Amniotic stem cell (primary cell): ENCODE measurements around the gene FZD2.
"Not testable (repeated sequence)": the region's sequence is repeated elsewhere in the genome, so short reads cannot be mapped to it uniquely, and the experiment has no call there.

Experiments used
- DNase-seq: peaks from one replicate; lab custom pipeline; 2025; lab: John Stamatoyannopoulos, UW

FZD2 gene

GRCh38 chr17:44546671-44547606 lies 10.3 kb upstream of the FZD2 start:
- DNase-seq: no peak

DNA sequence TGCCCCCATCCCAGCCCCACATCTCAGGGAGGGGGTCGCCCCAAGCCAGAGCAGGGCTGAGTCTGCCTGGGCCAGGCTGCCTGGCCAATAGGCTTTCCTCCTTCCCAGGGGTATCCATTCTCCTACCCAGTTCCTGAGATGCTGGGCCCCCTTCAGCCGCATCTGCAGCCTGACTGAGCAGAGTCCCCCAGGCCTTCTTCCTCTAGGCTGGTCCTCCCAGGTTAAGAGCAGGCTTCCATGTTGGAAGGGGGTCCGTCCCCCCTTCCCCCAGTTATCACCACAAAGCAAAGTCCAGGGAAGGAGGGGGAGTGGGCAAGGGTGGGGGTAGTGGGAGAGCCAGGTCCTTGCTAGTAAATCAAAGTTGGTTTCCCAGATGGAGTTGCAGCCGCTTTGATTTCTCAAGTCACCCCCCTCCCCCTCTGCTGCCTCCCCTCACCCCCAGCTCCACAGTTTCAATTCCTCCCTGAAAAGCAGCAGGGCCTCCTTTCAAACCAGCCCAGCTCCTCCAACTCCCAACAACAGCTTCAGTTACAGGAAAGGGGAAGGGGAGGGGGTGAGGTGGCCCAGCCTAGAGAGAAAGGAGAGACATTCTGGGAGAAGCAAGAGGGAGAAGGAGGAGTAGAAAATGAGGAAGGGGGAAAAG lies 9.5 kb upstream of the FZD2 start:
- DNase-seq: no peak

- DNase-seq: no peak
These were observed 8.7 kb upstream of the FZD2 start for GRCh38 chr17:44548376-44549230.

GRCh38 chr17:44549686-44550085 lies 7.6 kb upstream of the FZD2 start:
- no peak for DNase-seq

GRCh38 chr17:44552361-44552760 lies 4.9 kb upstream of the FZD2 start:
- no peak for DNase-seq

GRCh38 chr17:44555099-44555498 lies 2.2 kb upstream of the FZD2 start:
- DNase-seq: no peak

DNA sequence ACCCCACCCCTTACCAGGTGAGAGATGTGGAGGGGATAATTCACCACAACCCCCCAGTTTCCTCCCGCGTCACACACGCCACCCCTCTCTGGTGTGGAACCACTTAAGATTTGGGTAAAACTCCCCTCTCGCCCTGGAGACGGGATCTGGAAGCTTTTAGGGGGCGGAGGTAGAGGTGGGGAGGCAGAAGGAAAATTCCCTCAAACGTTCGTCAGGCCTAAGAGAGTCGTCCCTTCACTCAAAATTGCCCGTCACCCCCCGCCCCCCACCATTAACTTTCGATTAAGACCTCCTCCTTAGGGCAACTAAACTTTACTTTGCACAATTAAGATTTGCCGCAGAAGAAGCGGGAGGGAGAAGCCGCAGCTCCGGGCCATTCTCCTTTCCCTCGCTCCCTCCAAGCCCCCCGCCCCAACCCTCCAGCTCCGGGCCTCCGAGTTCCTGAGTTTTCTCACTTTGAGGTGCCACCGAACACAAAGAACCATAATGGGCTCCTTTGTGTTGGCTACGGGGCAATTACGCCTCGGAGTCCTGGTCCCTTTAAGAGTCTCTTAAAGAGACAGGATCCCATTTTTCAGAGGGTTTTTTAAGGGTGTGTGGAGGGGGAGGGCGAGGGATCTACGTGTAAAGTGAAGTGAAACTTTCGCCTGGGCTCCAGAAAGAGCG lies 985 bp upstream of the FZD2 start:
- DNase-seq: no peak

DNA sequence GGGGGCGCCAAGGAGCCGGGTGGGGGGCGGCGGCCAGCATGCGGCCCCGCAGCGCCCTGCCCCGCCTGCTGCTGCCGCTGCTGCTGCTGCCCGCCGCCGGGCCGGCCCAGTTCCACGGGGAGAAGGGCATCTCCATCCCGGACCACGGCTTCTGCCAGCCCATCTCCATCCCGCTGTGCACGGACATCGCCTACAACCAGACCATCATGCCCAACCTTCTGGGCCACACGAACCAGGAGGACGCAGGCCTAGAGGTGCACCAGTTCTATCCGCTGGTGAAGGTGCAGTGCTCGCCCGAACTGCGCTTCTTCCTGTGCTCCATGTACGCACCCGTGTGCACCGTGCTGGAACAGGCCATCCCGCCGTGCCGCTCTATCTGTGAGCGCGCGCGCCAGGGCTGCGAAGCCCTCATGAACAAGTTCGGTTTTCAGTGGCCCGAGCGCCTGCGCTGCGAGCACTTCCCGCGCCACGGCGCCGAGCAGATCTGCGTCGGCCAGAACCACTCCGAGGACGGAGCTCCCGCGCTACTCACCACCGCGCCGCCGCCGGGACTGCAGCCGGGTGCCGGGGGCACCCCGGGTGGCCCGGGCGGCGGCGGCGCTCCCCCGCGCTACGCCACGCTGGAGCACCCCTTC lies 484 bp downstream of the FZD2 start:
- no peak for DNase-seq

DNA sequence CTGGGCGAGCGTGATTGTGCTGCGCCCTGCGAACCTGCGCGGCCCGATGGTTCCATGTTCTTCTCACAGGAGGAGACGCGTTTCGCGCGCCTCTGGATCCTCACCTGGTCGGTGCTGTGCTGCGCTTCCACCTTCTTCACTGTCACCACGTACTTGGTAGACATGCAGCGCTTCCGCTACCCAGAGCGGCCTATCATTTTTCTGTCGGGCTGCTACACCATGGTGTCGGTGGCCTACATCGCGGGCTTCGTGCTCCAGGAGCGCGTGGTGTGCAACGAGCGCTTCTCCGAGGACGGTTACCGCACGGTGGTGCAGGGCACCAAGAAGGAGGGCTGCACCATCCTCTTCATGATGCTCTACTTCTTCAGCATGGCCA lies 1.0 kb downstream of the FZD2 start:
- DNase-seq: no peak

DNA sequence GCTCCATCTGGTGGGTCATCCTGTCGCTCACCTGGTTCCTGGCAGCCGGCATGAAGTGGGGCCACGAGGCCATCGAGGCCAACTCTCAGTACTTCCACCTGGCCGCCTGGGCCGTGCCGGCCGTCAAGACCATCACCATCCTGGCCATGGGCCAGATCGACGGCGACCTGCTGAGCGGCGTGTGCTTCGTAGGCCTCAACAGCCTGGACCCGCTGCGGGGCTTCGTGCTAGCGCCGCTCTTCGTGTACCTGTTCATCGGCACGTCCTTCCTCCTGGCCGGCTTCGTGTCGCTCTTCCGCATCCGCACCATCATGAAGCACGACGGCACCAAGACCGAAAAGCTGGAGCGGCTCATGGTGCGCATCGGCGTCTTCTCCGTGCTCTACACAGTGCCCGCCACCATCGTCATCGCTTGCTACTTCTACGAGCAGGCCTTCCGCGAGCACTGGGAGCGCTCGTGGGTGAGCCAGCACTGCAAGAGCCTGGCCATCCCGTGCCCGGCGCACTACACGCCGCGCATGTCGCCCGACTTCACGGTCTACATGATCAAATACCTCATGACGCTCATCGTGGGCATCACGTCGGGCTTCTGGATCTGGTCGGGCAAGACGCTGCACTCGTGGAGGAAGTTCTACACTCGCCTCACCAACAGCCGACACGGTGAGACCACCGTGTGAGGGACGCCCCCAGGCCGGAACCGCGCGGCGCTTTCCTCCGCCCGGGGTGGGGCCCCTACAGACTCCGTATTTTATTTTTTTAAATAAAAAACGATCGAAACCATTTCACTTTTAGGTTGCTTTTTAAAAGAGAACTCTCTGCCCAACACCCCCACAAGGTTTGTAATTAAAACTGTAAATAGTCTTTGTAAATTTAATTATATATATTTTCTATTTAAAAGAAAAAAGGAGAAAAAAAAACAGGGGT lies 1.7 kb downstream of the FZD2 start:
- DNase-seq: no peak

DNA sequence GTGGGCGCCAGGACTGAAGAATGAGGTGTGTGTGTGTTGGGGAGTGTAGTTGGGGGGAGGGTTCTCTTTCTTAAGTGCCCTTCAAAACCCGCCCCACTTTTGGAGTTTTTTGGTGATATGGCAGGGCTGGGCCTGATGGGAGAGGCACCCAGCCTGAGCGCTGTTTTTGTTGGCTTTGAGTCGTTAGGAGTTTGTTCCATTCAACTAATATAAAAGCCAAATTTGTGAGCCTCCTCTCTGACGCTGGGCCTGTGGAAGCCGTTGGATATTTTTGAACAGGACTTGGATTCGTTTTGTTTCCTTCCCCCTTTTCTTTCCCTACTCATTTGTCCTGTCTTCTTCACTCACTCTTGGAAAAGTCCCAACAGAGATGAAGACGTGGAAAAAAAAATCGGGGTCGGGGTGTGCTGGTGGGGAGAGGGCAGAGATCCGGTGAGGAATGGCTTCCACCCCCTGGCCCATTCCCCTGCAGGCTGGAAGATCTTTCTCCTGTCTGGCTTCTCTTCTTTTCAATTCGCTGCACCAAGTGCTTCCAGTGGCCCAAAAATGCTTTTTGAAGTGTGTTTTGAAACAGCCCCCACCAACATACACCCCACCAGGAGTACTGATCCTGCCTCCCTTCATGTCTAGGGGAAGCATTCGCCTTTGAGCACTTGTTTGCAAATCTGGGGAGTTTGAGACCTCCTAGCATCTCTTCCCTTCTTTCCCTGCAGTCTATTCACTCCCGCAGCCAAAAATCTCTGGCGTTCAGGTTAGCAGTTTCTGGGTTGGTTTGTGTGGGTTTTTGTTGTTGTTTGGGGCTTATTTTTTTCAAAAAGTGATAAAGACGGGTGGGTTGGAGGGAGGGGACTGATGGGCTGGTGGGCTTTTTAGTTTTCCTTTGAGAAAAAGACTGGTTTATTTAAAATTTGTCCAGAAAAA lies 2.6 kb downstream of the FZD2 start:
- DNase-seq: no peak

DNA sequence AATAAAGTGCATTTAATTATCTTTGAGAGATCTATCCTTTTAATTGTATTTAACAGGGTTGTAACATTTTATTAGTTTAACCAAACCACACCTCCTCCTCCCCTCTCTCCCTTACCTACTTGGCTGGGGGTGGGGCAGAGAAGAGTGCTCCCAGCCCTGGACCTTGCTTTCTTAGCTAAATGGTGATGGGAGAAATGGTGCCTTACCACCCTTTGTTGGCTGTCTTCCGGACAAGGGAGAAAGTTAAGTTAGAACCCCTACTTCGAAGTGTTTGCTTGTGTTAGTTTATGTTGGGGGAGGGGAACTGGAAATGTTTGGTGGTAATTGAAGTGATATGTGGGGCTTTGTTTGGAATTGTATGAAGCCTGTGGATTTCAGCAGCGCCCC lies 3.9 kb downstream of the FZD2 start:
- no peak for DNase-seq

DNA sequence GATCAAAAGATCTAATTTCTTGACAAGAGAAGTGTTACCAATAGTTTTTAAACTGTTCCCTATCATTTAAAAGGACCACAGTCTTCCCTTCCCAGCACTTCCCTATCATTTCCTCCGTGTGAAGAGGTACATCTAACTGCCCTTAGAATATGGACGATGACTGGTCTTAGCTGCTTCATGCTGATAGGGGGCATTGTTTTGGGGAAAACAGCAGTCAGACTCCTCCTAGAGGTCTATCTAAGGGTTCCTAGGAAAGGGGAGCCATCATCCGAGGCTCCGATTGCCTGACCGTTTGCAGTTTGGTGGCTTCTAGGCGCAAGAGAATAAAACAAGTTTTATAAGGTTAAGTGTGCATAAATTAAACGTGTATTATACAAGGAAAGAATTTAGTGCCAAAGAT lies 7.1 kb downstream of the FZD2 start:
- no peak for DNase-seq

- no peak for DNase-seq
These were observed 8.7 kb downstream of the FZD2 start for GRCh38 chr17:44565866-44566443.

DNA sequence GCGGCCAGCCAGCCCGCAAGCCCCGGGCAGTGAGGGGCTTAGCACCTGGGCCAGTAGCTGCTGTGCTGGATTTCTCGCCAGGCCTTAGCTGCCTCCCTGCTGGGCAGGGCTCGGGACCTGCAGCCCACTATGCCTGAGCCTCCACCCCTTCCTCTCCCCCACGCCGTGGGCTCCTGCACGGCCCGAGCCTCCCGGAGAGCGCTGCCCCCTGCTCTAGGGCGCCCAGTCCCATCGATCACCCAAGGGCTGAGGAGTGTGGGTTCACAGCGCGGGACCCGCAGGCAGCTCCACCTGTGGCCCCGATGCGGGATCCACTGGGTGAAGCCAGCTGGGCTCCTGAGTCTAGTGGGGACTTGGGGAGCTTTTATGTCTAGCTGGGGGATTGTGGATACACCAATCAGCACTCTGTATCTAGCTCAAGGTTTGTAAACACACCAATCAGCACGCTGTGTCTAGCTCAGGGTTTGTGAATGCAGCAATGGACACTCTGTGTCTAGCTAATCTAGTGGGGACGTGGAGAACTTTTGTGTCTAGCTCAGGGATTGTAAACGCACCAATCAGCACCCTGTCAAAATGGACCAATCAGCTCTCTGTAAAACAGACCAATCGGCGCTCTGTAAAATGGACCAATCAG lies 11.1 kb downstream of the FZD2 start:
- not testable (repeated sequence) for DNase-seq

DNA sequence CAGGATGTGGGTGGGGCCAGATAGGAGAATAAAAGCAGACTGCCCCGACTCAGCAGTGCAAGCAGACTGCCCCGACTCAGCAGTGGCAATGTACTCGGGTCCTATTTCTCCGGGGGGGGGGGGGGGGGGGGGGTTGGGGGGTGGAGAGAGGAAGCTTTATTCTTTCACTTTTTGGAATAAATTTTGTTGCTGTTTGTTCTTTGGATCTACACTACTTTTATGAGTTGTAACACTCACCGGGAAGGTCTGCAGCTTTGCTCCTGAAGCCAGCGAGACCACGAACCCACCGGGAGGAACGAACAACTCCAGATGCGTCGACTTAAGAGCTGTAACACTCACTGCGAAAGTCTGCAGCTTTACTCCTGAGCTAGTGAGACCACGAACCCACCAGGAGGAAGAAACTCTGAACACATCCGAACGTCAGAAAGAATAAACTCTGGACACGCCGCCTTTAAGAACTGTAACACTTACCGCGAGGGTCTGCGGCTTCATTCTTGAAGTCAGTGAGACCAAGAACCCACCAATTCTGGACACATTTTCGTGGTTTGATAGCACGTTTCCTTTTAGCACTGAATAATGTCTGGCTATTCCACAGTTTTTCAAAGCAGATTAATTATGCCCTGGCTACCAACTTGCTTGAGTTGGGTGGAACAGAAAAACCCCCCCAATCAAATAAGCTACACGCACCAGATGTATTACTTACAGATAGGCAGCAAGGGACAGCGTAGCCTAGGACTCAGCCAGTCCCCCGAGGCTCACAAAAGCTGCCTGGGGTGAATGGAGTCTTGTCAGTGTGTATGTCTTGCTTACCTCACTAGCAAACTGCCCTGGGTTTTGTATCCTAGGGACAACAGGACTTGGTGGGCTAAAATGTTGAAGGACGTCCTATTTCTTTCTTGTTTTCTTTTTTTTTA lies 11.9 kb downstream of the FZD2 start:
- DNase-seq: no peak

GRCh38 chr17:44572801-44573200 lies 15.5 kb downstream of the FZD2 start:
- no peak for DNase-seq
